GM18517 (cell line): Measurements from ENCODE around the gene ATP9A.
"Not testable (repeated sequence)": the region's sequence is repeated elsewhere in the genome, so short reads cannot be mapped to it uniquely, and the experiment has no call there.

ENCODE experiments used
- ATAC-seq: cut with Tn5 transposase; IDR thresholded peaks from one replicate; pipeline ENCODE4 v1.9.1; 2021; ENCODE audit warnings: mild to moderate bottlenecking, moderate library complexity; ENCODE audit not compliant: unreplicated experiment

ATP9A gene

GRCh38 chr20:51660672-51661608, 107.2 kb downstream of the ATP9A start:
- ATAC-seq: no peak

- no peak for ATAC-seq
Observed at GRCh38 chr20:51659491-51660050, 108.6 kb downstream of the ATP9A start.

GRCh38 chr20:51656726-51657260, 111.4 kb downstream of the ATP9A start:
- ATAC-seq: no peak

- ATAC-seq: not testable (repeated sequence)
Observed at GRCh38 chr20:51656089-51656488, 112.1 kb downstream of the ATP9A start.

GRCh38 chr20:51654495-51654894, 113.7 kb downstream of the ATP9A start:
- ATAC-seq: no peak

- no peak for ATAC-seq
Observed at GRCh38 chr20:51654060-51654459, 114.1 kb downstream of the ATP9A start.

- no peak for ATAC-seq
Observed at GRCh38 chr20:51653226-51653625, 115.0 kb downstream of the ATP9A start.

- no peak for ATAC-seq
Observed at GRCh38 chr20:51651921-51652549, 116.2 kb downstream of the ATP9A start.

GRCh38 chr20:51650685-51651134, 117.5 kb downstream of the ATP9A start:
- ATAC-seq: no peak

- ATAC-seq: no peak
Observed at GRCh38 chr20:51648571-51648947, 119.6 kb downstream of the ATP9A start.

- no peak for ATAC-seq
Observed at GRCh38 chr20:51647674-51648570, 120.3 kb downstream of the ATP9A start.

- ATAC-seq: not testable (repeated sequence)
Observed at GRCh38 chr20:51643810-51644209, 124.4 kb downstream of the ATP9A start.

- no peak for ATAC-seq
Observed at GRCh38 chr20:51643390-51643789, 124.8 kb downstream of the ATP9A start.

- ATAC-seq: no peak
Observed at GRCh38 chr20:51641866-51642265, 126.3 kb downstream of the ATP9A start.

GRCh38 chr20:51640743-51641142, 127.4 kb downstream of the ATP9A start:
- ATAC-seq: no peak

- ATAC-seq: no peak
Observed at GRCh38 chr20:51639206-51639832, 128.9 kb downstream of the ATP9A start.

- ATAC-seq: no peak
Observed at GRCh38 chr20:51637241-51637640, 130.9 kb downstream of the ATP9A start.

GRCh38 chr20:51636123-51636522, 132.1 kb downstream of the ATP9A start:
- no peak for ATAC-seq

- no peak for ATAC-seq
Observed at GRCh38 chr20:51635680-51636079, 132.5 kb downstream of the ATP9A start.

GRCh38 chr20:51634877-51635276, 133.3 kb downstream of the ATP9A start:
- ATAC-seq: no peak
